Fibroblast of mammary gland (primary cell): ENCODE results near the gene KCTD20.

ENCODE experiments used
- DNase-seq: peaks from one replicate; pipeline ENCODE4 v3.0.0-alpha.2; 2010; ENCODE audit warnings: low read depth
- H3K4me3 ChIP-seq: 2 replicates; pipeline ENCODE4 v1.5.1; 2011; ENCODE audit warnings: low read depth, mild to moderate bottlenecking, low read length, moderate library complexity; ENCODE audit not compliant: control insufficient read depth
- CTCF ChIP-seq: conservative IDR thresholded peaks from 2 replicates; pipeline ENCODE4 v1.5.1; 2011; ENCODE audit warnings: low read depth, low read length, inconsistent platforms; ENCODE audit not compliant: control insufficient read depth, insufficient read depth

The KCTD20 gene

DNA sequence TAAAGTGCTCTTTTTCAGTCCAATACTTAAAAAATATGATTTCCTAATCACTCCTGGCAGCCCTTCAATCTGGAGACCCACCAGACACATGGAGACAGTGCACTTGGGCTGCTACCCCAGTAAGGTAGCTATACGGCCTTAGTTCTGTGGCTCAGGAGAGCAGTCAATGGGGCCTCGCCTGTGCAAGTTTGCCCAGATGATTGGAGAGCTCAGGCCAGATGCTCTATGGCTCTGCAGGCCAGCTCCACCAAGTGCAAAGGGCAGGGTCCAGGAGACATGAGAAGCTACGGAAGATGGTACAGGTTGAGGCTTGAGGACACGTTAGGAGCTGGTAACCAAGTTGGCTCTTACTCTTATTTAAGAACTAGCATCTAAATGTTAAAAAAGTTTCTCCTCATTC, 73.8 kb downstream of the KCTD20 start:
- TF ChIP-seq CTCF, result no peak
- no peak for DNase-seq
- no peak overlapping the region for H3K4me3 ChIP-seq

DNA sequence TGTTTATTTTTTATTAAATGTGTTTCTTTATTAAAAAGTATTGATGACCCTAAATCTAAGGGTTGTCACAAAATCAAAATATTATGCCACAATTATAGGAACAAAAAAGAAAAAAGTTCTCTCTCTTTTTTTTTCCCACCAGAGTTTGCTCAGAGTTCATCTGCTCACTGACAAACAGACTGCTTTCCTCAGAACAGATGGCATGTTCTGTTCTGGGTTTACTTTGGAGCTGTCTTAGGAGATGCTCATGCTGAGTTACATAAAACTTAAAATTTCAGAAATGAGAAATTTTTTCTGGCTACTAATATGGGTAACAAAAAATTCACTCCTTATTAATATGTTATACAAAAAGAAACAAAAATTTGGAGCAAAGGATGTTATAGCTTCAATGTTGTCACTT, 74.2 kb downstream of the KCTD20 start:
- DNase-seq, result no peak
- no peak for TF ChIP-seq CTCF
- H3K4me3 ChIP-seq, result no peak overlapping the region

- no peak for TF ChIP-seq CTCF
- no peak for DNase-seq
- no peak overlapping the region for H3K4me3 ChIP-seq
Measured at GRCh38 chr6:36517408-36517807, 74.6 kb downstream of the KCTD20 start.

- no peak for TF ChIP-seq CTCF
- H3K4me3 ChIP-seq, result no peak overlapping the region
Measured at GRCh38 chr6:36519352-36519751, 76.6 kb downstream of the KCTD20 start.

DNA sequence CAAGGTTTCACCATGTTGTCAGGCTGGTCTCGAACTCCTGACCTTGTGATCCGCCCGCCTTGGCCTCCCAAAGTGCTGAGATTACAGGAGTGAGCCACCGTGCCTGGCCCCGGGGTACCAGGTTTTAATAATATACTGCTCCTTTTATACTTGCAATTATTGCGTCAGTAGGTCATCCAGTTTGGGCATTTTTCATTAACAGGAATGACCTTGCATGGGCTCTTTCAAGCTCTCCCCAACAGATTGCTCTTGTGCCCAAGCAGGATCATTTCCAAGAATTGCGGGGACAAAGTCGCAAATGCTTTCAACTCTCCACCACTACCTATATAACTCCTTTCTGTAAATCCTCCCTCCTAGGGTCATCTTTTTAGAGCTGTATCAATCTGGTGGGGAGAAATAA, 80.7 kb downstream of the KCTD20 start:
- no peak for TF ChIP-seq CTCF
- DNase-seq, result no peak
- H3K4me3 ChIP-seq, result no peak overlapping the region

More at GRCh38 chr6:36519352-36519751, 76.6 kb downstream of the KCTD20 start:
- no peak for DNase-seq

DNA sequence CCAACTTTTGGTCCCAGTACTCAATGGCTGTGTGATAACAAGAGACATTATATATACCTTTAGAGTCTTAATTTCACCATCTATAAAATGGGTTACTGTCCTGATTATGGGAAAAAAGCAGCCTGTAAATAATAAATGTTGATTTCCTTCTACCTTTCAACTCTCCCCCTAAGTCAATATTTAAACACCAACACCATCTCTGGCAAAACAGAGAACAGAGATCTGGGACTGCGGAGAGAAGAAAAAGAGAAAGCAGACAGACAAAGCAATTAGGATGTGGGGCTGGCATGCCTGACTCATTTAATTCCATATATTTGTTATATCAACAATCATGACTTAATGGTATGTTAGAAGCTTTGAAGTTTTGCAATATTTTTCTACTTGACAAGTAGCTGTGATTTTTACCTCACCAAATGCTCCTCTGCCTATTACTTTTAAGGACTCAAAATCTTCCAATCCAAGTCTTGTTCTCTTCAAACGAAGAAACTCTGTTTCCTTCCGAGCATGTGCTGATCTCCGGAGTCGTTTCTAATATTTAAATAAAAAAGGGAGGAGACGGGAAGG, 81.2 kb downstream of the KCTD20 start:
- no peak overlapping the region for H3K4me3 ChIP-seq
- DNase-seq, result no peak
- TF ChIP-seq CTCF, result no peak

- DNase-seq, result no peak
- no peak for TF ChIP-seq CTCF
- H3K4me3 ChIP-seq, result no peak overlapping the region
Measured at GRCh38 chr6:36524871-36525270, 82.1 kb downstream of the KCTD20 start.
